WTC11 (cell line): Measurements from ENCODE around the gene KIF17. TPM values are rescaled to one million over a fixed set of nuclear protein-coding genes. Genes with fewer than 3 reads are reported as not detected.

ENCODE experiments used
- ATAC-seq: fragments of 200-7000 bp; cut with Tn5 transposase; 2 replicates; pipeline ENCODE4 v1.10.0; 2021; ENCODE audit warnings: mild to moderate bottlenecking, moderate library complexity
- CTCF ChIA-PET: fragments of 300-600 bp; sonication (Branson Sonifier 250); formaldehyde crosslinking; loops from one replicate; lab custom pipeline; 2021; ENCODE audit warnings: antibody characterized with exemption; lab: Charles Lee
- POLR2A ChIA-PET: fragments of 350-600 bp; sonication (Branson Sonifier 250); formaldehyde crosslinking; loops from one replicate; lab custom pipeline; 2021; ENCODE audit warnings: antibody characterized with exemption; lab: Charles Lee
- DNase-seq: peaks from one replicate; pipeline ENCODE4 v3.0.0; 2021; ENCODE audit warnings: low spot score
- H3K27ac Mint-ChIP-seq: 2 replicates; pipeline ENCODE4 v1.8.0; 2021; ENCODE audit warnings: mixed read lengths
- H3K27me3 Mint-ChIP-seq: 2 replicates; pipeline ENCODE4 v1.8.0; 2021; ENCODE audit warnings: low read depth, mild to moderate bottlenecking, moderate library complexity, mixed read lengths
- H3K36me3 Mint-ChIP-seq: 2 replicates; pipeline ENCODE4 v1.8.0; 2021; ENCODE audit warnings: mixed read lengths
- H3K4me1 Mint-ChIP-seq: 2 replicates; pipeline ENCODE4 v1.8.0; 2022; ENCODE audit warnings: mixed read lengths
- H3K4me3 Mint-ChIP-seq: 2 replicates; pipeline ENCODE4 v1.8.0; 2021; ENCODE audit warnings: mild to moderate bottlenecking, moderate library complexity, mixed read lengths
- H3K9me3 Mint-ChIP-seq: 2 replicates; pipeline ENCODE4 v1.8.0; 2021; ENCODE audit warnings: mixed read lengths
- AFF4 ChIP-seq: sonication (generic); formaldehyde crosslinking; IDR thresholded peaks from 2 replicates; pipeline ENCODE4 v1.8.1; 2023; ENCODE audit warnings: mild to moderate bottlenecking, missing genetic modification reagents, borderline replicate concordance
- ATF1 ChIP-seq: sonication (generic); formaldehyde crosslinking; IDR thresholded peaks from 2 replicates; pipeline ENCODE4 v1.8.1; 2023; ENCODE audit warnings: mild to moderate bottlenecking, moderate library complexity, missing genetic modification reagents
- ATF2 ChIP-seq: sonication (generic); formaldehyde crosslinking; IDR thresholded peaks from 2 replicates; pipeline ENCODE4 v1.8.1; 2022; ENCODE audit warnings: low read depth, missing genetic modification reagents, borderline replicate concordance
- ATF3 ChIP-seq: sonication (generic); formaldehyde crosslinking; conservative IDR thresholded peaks from 2 replicates; pipeline ENCODE4 v1.8.1; 2022; ENCODE audit warnings: mild to moderate bottlenecking, missing genetic modification reagents
- CREB1 ChIP-seq: sonication (generic); formaldehyde crosslinking; IDR thresholded peaks from 2 replicates; pipeline ENCODE4 v1.8.0; 2023; ENCODE audit warnings: mild to moderate bottlenecking, missing genetic modification reagents
- E2F5 ChIP-seq: sonication (generic); formaldehyde crosslinking; IDR thresholded peaks from 2 replicates; pipeline ENCODE4 v1.8.1; 2022; ENCODE audit warnings: mild to moderate bottlenecking, moderate library complexity, missing genetic modification reagents
- FOXP4 ChIP-seq: sonication (generic); formaldehyde crosslinking; IDR thresholded peaks from 2 replicates; pipeline ENCODE4 v1.8.0; 2022; ENCODE audit warnings: mild to moderate bottlenecking, missing genetic modification reagents
- JAZF1 ChIP-seq: fragments of 250-450 bp; sonication (Bioruptor Pico); IDR thresholded peaks from 2 replicates; pipeline ENCODE4 v1.9.0; 2021; ENCODE audit warnings: moderate library complexity, mild to moderate bottlenecking, inconsistent platforms
- NFE2L1 ChIP-seq: sonication (generic); formaldehyde crosslinking; IDR thresholded peaks from 2 replicates; pipeline ENCODE4 v1.8.1; 2023; ENCODE audit warnings: missing genetic modification reagents
- PRRX2 ChIP-seq: fragments of 250-450 bp; sonication (Bioruptor Pico); IDR thresholded peaks from 2 replicates; pipeline ENCODE4 v1.8.0; 2021; ENCODE audit warnings: mild to moderate bottlenecking
- TCF7 ChIP-seq: sonication (generic); formaldehyde crosslinking; IDR thresholded peaks from 2 replicates; pipeline ENCODE4 v1.8.0; 2022; ENCODE audit warnings: mild to moderate bottlenecking, low read depth, missing genetic modification reagents, moderate library complexity
- USF1 ChIP-seq: sonication (generic); formaldehyde crosslinking; IDR thresholded peaks from 2 replicates; pipeline ENCODE4 v1.8.0; 2022; ENCODE audit warnings: mild to moderate bottlenecking, missing genetic modification reagents
- ZBTB21 ChIP-seq: sonication (generic); formaldehyde crosslinking; IDR thresholded peaks from 2 replicates; pipeline ENCODE4 v1.8.1; 2023; ENCODE audit warnings: mild to moderate bottlenecking, missing genetic modification reagents, borderline replicate concordance
- ZBTB43 ChIP-seq: sonication (generic); formaldehyde crosslinking; IDR thresholded peaks from 2 replicates; pipeline ENCODE4 v1.8.1; 2023; ENCODE audit warnings: mild to moderate bottlenecking, missing genetic modification reagents
- ZMAT4 ChIP-seq: fragments of 250-450 bp; sonication (Bioruptor Pico); IDR thresholded peaks from 2 replicates; pipeline ENCODE4 v1.9.0; 2021; ENCODE audit warnings: mild to moderate bottlenecking
- ZNF396 ChIP-seq: fragments of 250-450 bp; sonication (Bioruptor Pico); IDR thresholded peaks from 2 replicates; pipeline ENCODE4 v1.8.0; 2021; ENCODE audit warnings: mild to moderate bottlenecking, moderate library complexity, borderline replicate concordance
- total RNA-seq: library from RNA; stranded (reverse); gene quantifications from 3 replicates; pipeline ENCODE4 v1.2.3, GENCODE V29; 2021

KIF17 gene
- total RNA-seq, 1 experiment from 2014 or later, result 8.1 TPM

GRCh38 chr1:20684651-20685050, 33.2 kb downstream of the KIF17 start:
- ATAC-seq, result no peak
- ChIA-PET CTCF (interaction anchor here (0.6 to 1.5 kb wide), 4 partner anchors 9 to 109 kb away, joined by 3 to 9 read pairs (median 4); partner anchors contain the start of gene DDOST), POLR2A (no interaction called here)
- H3K4me3 Mint-ChIP-seq, result no peak overlapping the region
- H3K27ac Mint-ChIP-seq, result no peak overlapping the region
- no peaks in the 10 kb centered on the region for H3K27me3 Mint-ChIP-seq
- no peak for DNase-seq
- no peaks in the 10 kb centered on the region for H3K9me3 Mint-ChIP-seq
- H3K36me3 Mint-ChIP-seq, result peaks cover 8% of the 10 kb centered on the region
- no peaks in the 10 kb centered on the region for H3K4me1 Mint-ChIP-seq
- TF ChIP-seq ZNF396 (CRISPR knock-in tag) (no peak), ATF3 (CRISPR knock-in tag) (no peak), CREB1 (CRISPR knock-in tag) (no peak), PRRX2 (CRISPR knock-in tag) (no peak), TCF7 (CRISPR knock-in tag) (no peak), AFF4 (CRISPR knock-in tag) (no peak), ZBTB43 (no peak), E2F5 (CRISPR knock-in tag) (no peak), USF1 (CRISPR knock-in tag) (no peak), ZMAT4 (CRISPR knock-in tag) (no peak), NFE2L1 (no peak), JAZF1 (CRISPR knock-in tag) (no peak), ATF2 (CRISPR knock-in tag) (no peak), ATF1 (CRISPR knock-in tag) (no peak), FOXP4 (no peak), ZBTB21 (CRISPR knock-in tag) (no peak)
